Endothelial cell (in vitro differentiated cells): ENCODE data around the gene ARHGAP12. TPM values are rescaled to one million over a fixed set of nuclear protein-coding genes. Genes with fewer than 3 reads are reported as not detected.
A peak's percentile ranks its signal among the peaks of the same experiment; 100 is the strongest.

Source experiments
- DNase-seq: peaks from one replicate; pipeline ENCODE4 v3.0.0; 2021; ENCODE audit warnings: low spot score
- H3K27ac Mint-ChIP-seq: one replicate; pipeline ENCODE4 v1.8.0; 2021; ENCODE audit warnings: mixed read lengths, inconsistent platforms; ENCODE audit not compliant: unreplicated experiment
- H3K27me3 Mint-ChIP-seq: one replicate; pipeline ENCODE4 v1.8.0; 2021; ENCODE audit warnings: mild to moderate bottlenecking, moderate library complexity, mixed read lengths, inconsistent platforms; ENCODE audit not compliant: unreplicated experiment
- H3K36me3 Mint-ChIP-seq: one replicate; pipeline ENCODE4 v1.8.0; 2021; ENCODE audit warnings: mild to moderate bottlenecking, low read depth, mixed read lengths, inconsistent platforms; ENCODE audit not compliant: unreplicated experiment
- H3K4me1 Mint-ChIP-seq: one replicate; pipeline ENCODE4 v1.8.0; 2021; ENCODE audit warnings: mild to moderate bottlenecking, mixed read lengths, inconsistent platforms; ENCODE audit not compliant: unreplicated experiment
- H3K4me3 Mint-ChIP-seq: one replicate; pipeline ENCODE4 v1.8.0; 2021; ENCODE audit warnings: mild to moderate bottlenecking, mixed read lengths, inconsistent platforms; ENCODE audit not compliant: unreplicated experiment
- H3K9me3 Mint-ChIP-seq: one replicate; pipeline ENCODE4 v1.8.0; 2021; ENCODE audit warnings: mixed read lengths, inconsistent platforms; ENCODE audit not compliant: unreplicated experiment
- total RNA-seq: library from RNA; stranded (reverse); fragmentation: NEBNext Ultra II Directional; extraction: Animal tissue kit (Norgen Biotek cat#: 25700); gene quantifications from one replicate; pipeline ENCODE4 v1.2.1, GENCODE V29; 2021; ENCODE audit not compliant: unreplicated experiment
- TF ChIP-seq, protein P1 (sequence below): fragments of 200-600 bp; sonication (generic); IDR thresholded peaks from one replicate; pipeline ENCODE4 v1.5.0; 2021; ENCODE audit warnings: antibody characterized with exemption; ENCODE audit not compliant: unreplicated experiment

The ARHGAP12 gene
- total RNA-seq, 1 donor from 2014 or later: 39.0 TPM

DNA sequence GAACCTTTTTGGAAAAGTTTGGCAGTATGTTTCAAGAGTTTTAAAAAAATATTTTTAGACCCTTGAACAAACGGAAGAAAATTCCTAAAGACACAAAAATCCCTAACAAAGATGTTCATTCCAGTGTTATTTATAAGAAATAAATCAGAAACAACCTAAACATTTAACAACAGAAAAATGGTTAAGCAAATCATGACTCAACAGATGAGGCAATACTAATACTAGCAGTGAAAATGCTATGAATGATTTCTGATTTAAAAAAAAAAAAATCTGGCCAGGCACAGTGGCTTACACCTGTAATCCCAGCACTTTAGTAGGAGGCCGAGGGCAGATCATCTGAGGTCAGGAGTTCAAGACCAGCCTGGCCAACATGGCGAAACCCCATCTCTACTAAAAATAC, 61.0 kb downstream of the ARHGAP12 start:
- peaks cover 20% of the 10 kb centered on the region for H3K4me1 Mint-ChIP-seq
- TF ChIP-seq, protein P1, sequence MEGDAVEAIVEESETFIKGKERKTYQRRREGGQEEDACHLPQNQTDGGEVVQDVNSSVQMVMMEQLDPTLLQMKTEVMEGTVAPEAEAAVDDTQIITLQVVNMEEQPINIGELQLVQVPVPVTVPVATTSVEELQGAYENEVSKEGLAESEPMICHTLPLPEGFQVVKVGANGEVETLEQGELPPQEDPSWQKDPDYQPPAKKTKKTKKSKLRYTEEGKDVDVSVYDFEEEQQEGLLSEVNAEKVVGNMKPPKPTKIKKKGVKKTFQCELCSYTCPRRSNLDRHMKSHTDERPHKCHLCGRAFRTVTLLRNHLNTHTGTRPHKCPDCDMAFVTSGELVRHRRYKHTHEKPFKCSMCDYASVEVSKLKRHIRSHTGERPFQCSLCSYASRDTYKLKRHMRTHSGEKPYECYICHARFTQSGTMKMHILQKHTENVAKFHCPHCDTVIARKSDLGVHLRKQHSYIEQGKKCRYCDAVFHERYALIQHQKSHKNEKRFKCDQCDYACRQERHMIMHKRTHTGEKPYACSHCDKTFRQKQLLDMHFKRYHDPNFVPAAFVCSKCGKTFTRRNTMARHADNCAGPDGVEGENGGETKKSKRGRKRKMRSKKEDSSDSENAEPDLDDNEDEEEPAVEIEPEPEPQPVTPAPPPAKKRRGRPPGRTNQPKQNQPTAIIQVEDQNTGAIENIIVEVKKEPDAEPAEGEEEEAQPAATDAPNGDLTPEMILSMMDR: no peak
- no peak for DNase-seq
- H3K27ac Mint-ChIP-seq: no peak overlapping the region
- no peaks in the 10 kb centered on the region for H3K36me3 Mint-ChIP-seq
- no peak overlapping the region for H3K4me3 Mint-ChIP-seq
- H3K9me3 Mint-ChIP-seq: no peaks in the 10 kb centered on the region
- no peaks in the 10 kb centered on the region for H3K27me3 Mint-ChIP-seq

DNA sequence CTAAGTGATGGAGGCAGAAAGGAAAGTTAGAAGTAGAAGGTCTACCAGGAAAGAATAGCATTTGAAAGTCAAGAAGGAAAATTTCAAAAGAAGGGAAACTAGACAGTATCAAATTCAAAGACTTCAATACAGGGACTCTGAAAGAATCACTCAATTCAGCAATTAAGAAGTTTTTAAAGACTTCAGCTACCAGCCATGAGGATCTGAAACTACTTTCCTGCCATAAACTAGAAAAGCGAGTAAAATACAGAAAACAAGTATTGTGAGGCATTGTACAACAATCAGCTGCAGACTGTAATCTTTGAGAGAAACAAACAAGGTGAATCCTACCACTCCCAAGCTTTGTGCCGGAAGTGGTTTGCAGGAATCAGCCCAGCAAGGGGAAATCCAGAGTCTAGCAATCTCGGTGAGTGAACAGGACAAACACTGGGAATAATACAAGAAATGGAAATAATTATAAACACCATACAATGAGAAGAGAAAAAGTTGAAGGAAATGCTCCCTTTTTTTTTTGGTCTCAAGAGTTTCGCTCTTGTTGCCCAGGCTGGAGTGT, 62.4 kb downstream of the ARHGAP12 start:
- Mint-ChIP-seq H3K27me3 (no peaks in the 10 kb centered on the region), H3K4me3 (peak overlapping the region; percentile 1), H3K9me3 (no peaks in the 10 kb centered on the region), H3K4me1 (peaks cover 26% of the 10 kb centered on the region), H3K27ac (no peak overlapping the region), H3K36me3 (no peaks in the 10 kb centered on the region)
- TF ChIP-seq, protein P1: no peak
- no peak for DNase-seq

DNA sequence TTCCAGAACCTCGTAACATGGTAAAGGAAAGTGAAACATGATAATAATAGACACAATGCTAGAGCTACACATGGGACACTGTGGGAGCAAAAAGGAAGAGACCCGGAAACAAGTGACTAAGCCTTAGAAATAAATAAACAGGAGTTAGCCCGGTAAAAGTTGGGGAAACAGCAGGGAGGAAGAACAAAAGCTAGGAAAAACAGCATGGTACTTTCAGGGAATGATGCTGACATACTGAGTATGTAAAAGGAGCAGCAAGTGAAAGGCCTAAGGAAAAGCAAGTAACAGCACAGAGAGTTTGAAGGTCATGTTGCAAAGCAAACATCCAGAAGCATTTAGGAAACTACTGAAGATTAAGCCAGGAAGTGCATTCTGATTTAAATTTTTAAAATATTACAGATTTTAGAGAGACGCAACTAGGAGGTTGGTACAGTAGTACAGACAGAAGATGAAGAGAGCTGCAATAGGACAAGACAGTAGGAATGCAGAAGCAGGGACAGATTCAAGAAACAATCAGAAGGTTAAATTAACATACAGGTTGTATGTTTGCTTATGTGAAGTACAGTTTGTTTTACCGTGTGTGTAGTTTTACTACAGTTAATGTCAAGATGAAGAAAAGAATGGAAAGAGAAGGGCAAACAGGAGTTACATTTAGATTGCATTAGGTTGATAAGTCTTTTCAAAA, 63.7 kb downstream of the ARHGAP12 start:
- H3K4me3 Mint-ChIP-seq: peak overlapping the region; percentile 12
- H3K9me3 Mint-ChIP-seq: no peaks in the 10 kb centered on the region
- DNase-seq: no peak
- no peaks in the 10 kb centered on the region for H3K27me3 Mint-ChIP-seq
- TF ChIP-seq, protein P1: no peak
- peaks cover 27% of the 10 kb centered on the region for H3K4me1 Mint-ChIP-seq
- H3K27ac Mint-ChIP-seq: peak overlapping the region; percentile 80
- H3K36me3 Mint-ChIP-seq: peaks cover 4% of the 10 kb centered on the region

DNA sequence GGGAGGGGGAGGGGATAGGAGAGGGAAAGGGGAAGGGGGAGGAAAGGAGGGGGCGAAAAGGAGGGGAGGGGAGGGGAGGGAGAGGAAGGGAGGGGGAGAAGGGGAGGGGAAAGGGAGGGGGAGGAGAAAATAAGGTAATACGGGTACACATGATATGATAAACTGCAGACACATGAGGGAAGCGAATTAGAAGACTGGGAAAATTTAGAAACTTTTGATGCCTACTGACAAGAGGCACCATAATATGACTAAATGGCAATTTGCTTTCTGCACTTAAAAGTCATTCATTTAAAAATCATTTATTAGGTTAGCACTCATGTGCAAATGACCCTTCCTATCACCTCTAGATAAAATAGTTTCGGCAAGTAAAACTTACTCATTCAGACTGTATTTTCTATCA, 73.6 kb downstream of the ARHGAP12 start:
- peaks cover 15% of the 10 kb centered on the region for H3K36me3 Mint-ChIP-seq
- H3K4me3 Mint-ChIP-seq: no peak overlapping the region
- no peak for DNase-seq
- H3K27ac Mint-ChIP-seq: no peak overlapping the region
- H3K27me3 Mint-ChIP-seq: no peaks in the 10 kb centered on the region
- TF ChIP-seq, protein P1: no peak
- H3K4me1 Mint-ChIP-seq: peaks cover 7% of the 10 kb centered on the region
- no peaks in the 10 kb centered on the region for H3K9me3 Mint-ChIP-seq

DNA sequence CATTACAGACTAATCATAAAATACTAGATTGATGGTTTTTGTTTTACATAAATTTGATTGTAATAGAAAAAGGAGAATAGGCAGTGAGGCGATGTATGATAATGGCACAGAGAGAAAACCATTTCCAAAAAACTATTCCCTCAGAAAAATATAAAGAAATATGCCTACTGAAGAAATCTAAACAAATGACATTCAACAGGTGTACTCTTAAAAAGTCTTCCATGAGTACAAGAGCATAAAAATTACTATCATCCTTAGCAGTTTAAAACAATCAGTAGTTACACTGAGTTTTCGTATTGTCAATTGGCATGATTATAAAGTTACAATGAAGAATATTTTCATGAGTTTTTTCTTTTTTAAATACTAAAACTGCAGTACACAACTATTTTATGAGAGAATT, 75.0 kb downstream of the ARHGAP12 start:
- Mint-ChIP-seq H3K36me3 (peaks cover 6% of the 10 kb centered on the region), H3K4me1 (peaks cover 16% of the 10 kb centered on the region), H3K27ac (no peak overlapping the region), H3K9me3 (no peaks in the 10 kb centered on the region), H3K27me3 (no peaks in the 10 kb centered on the region), H3K4me3 (no peak overlapping the region)
- DNase-seq: no peak
- TF ChIP-seq, protein P1: no peak
